B cell (primary cell): ENCODE data around the gene TTLL10. TPM values are rescaled to one million over a fixed set of nuclear protein-coding genes. Genes with fewer than 3 reads are reported as not detected.

Experiments
- ATAC-seq: fragments of 200-7000 bp; cut with Tn5 transposase; one replicate; pipeline ENCODE4 v1.10.0; 2021; ENCODE audit warnings: low read depth, mild to moderate bottlenecking, moderate number of reproducible peaks, moderate library complexity
- CTCF ChIA-PET: fragments of 350-600 bp; sonication (Branson Sonifier 250); formaldehyde crosslinking; loops from one replicate; lab custom pipeline; 2021; ENCODE audit warnings: antibody characterized with exemption, inconsistent platforms; lab: Charles Lee
- POLR2A ChIA-PET: fragments of 350-600 bp; sonication (Branson Sonifier 250); formaldehyde crosslinking; loops from one replicate; lab custom pipeline; 2021; ENCODE audit warnings: antibody characterized with exemption; lab: Charles Lee
- DNase-seq: peaks from one replicate; pipeline ENCODE4 v3.0.0; 2013
- H2AFZ ChIP-seq: 2 replicates; pipeline ENCODE4 v1.6.1; 2012; ENCODE audit warnings: mild to moderate bottlenecking, low read depth, low read length; ENCODE audit not compliant: insufficient read depth, poor library complexity, severe bottlenecking
- H3K27ac ChIP-seq, 2 donors: 1 replicate in 1 of 2; 2 replicates in 1 of 2; pipeline ENCODE4 v1.5.1; 2012 to 2013; ENCODE audit warnings: low read length in 2 of 2, mild to moderate bottlenecking in 2 of 2, moderate library complexity in 1 of 2
- H3K27me3 ChIP-seq, 4 experiments: fragments of 200-600 bp in 1 of 4; sonication (generic) in 1 of 4; replicated peaks in 1 of 4; 1 replicate in 2 of 4; 2 replicates in 2 of 4; pipeline versions ENCODE4 v1.6.1 to v1.7.0; 2013 to 2016; ENCODE audit warnings: low read length in 3 of 4, mild to moderate bottlenecking in 2 of 4, mixed read lengths in 1 of 4, moderate library complexity in 1 of 4; ENCODE audit not compliant: insufficient read depth in 4 of 4, control insufficient read depth in 3 of 4; ENCODE audit errors: control extremely low read depth in 1 of 4
- H3K36me3 ChIP-seq, 2 experiments: replicated peaks in 1 of 2; 1 replicate in 1 of 2; 2 replicates in 1 of 2; pipeline versions ENCODE4 v1.6.1 to v1.7.1; 2013; ENCODE audit warnings: low read length in 1 of 2; ENCODE audit not compliant: insufficient read depth in 2 of 2, control insufficient read depth in 1 of 2; ENCODE audit errors: control extremely low read depth in 1 of 2, extremely low read depth in 1 of 2
- H3K4me1 ChIP-seq, 2 donors: fragments of 200-600 bp in 1 of 2; sonication (generic) in 1 of 2; 1 replicate in 1 of 2; 2 replicates in 1 of 2; pipeline versions ENCODE4 v1.5.1 to v1.6.1; 2013 to 2017; ENCODE audit warnings: low read length in 2 of 2; ENCODE audit not compliant: control insufficient read depth in 2 of 2, insufficient read depth in 2 of 2
- H3K4me2 ChIP-seq: replicated peaks from 2 replicates; pipeline ENCODE3; 2012; ENCODE audit warnings: mild to moderate bottlenecking, low read depth, low read length; ENCODE audit not compliant: poor library complexity, severe bottlenecking
- H3K4me3 ChIP-seq, 5 experiments: fragments of 200-600 bp in 1 of 5; sonication (generic) in 1 of 5; 1 replicate in 3 of 5; 2 replicates in 2 of 5; pipeline versions ENCODE4 v1.5.1 to v1.7.0; 2011 to 2016; ENCODE audit warnings: low read length in 4 of 5, mild to moderate bottlenecking in 4 of 5, low read depth in 2 of 5, control low read depth in 1 of 5, moderate library complexity in 1 of 5; ENCODE audit not compliant: insufficient read depth in 1 of 5; ENCODE audit errors: control extremely low read depth in 1 of 5, extremely low read depth in 1 of 5
- H3K79me2 ChIP-seq: fragments of 200-600 bp; sonication (generic); one replicate; pipeline ENCODE4 v1.6.0; 2016; ENCODE audit warnings: low read length; ENCODE audit not compliant: control insufficient read depth, insufficient read depth
- H3K9ac ChIP-seq: fragments of 200-600 bp; sonication (generic); 2 replicates; pipeline ENCODE4 v1.6.1; 2017; ENCODE audit warnings: mild to moderate bottlenecking, low read length, moderate library complexity
- H3K9me3 ChIP-seq, 3 donors: one replicate each; pipeline versions ENCODE4 v1.6.1 to v1.7.1; 2013; ENCODE audit warnings: low read length in 2 of 3; ENCODE audit not compliant: control insufficient read depth in 2 of 3, insufficient read depth in 1 of 3; ENCODE audit errors: control extremely low read depth in 1 of 3
- H4K20me1 ChIP-seq: 2 replicates; pipeline ENCODE4 v1.6.0; 2012; ENCODE audit warnings: mild to moderate bottlenecking, low read length; ENCODE audit not compliant: insufficient read depth, control insufficient read depth, poor library complexity, severe bottlenecking
- H3K27ac Mint-ChIP-seq: one replicate; pipeline ENCODE4 v1.8.0; 2021; ENCODE audit warnings: mixed read lengths
- H3K27me3 Mint-ChIP-seq: one replicate; pipeline ENCODE4 v1.8.0; 2021; ENCODE audit warnings: mixed read lengths
- H3K4me1 Mint-ChIP-seq: one replicate; pipeline ENCODE4 v1.8.0; 2021; ENCODE audit warnings: mixed read lengths
- H3K4me3 Mint-ChIP-seq: one replicate; pipeline ENCODE4 v1.8.0; 2021; ENCODE audit warnings: mixed read lengths
- H3K9me3 Mint-ChIP-seq: one replicate; pipeline ENCODE4 v1.8.0; 2022; ENCODE audit warnings: mixed read lengths; ENCODE audit not compliant: insufficient read depth
- EZH2 ChIP-seq: IDR thresholded peaks from 2 replicates; pipeline ENCODE4 v1.6.1; 2012; ENCODE audit warnings: borderline replicate concordance, low read depth, mild to moderate bottlenecking, moderate library complexity, low read length; ENCODE audit not compliant: insufficient read depth, poor library complexity, severe bottlenecking
- WGBS: methylation state at CpG from one replicate; pipeline ENCODE4 v1.1.5; 2013; ENCODE audit warnings: missing lambda C conversion rate; ENCODE audit not compliant: insufficient coverage; 5-methylcytosine and 5-hydroxymethylcytosine counted together
- intact Hi-C: fragments of 100-400 bp; cut with micrococcal nuclease; formaldehyde crosslinking; loops from one replicate; pipeline ENCODE4 v1.10.0; 2022
- polyA plus RNA-seq: library from polyadenylated mRNA; depleted of rRNA; stranded (reverse); fragments of >200 nt; gene quantifications from 2 replicates; pipeline ENCODE4 v1.2.3, GENCODE V29; 2012
- total RNA-seq, 2 donors: library from RNA; stranded (reverse); fragments of 120-200 nt in 1 of 2; gene quantifications; 1 replicate in 1 of 2; 2 replicates in 1 of 2; pipeline versions ENCODE4 v1.2.3 to v1.2.4, GENCODE V29; 2013 to 2022
- TF ChIP-seq, protein P1 (sequence below): fragments of 200-600 bp; IDR thresholded peaks from one replicate; pipeline ENCODE4 v1.8.0; 2022; ENCODE audit warnings: antibody characterized with exemption, mild to moderate bottlenecking

TTLL10 gene
- total and polyA plus RNA-seq, 2 donors (not counting 1 experiment from before 2014, with no cell fraction given) = 0.37 to 0.45 TPM

DNA sequence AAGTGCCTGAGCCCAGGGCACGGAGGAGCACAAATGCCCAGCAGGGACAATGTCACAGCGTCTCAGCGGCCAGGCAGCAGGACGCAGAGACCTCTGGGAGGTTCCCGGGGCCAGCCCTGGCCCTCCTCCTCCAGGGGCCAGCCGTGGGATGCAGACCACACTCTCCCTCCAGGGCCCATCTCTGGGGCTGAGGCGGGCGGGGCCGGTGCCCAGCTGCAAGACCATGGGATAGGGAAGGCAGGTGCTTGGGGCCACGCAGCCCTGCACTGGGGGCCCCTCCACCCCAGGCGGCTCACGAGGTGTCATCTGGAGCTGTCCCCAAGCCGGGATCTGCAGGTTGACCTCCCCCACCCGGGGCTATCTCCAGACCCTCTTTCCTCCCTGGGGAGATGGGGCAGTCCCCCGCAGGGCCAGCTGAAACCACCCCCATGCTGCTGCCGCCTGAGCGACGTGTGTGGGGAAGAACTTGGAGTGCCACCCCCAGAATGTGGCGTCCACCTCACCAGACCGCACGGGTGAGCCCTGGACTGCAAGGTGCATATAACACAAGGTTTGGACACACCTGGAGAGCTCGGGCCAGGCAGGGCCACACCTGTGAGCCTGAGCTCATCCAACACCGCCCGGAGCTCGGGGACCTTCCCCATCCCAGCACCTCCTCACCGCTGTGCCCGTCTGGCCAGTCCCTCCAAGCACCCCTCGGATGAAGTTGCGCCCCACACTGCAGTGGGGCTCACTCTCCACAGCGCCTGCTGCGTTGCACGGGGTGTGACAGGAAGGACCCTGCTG lies 4.1 kb upstream of the TTLL10 start:
- Histone ChIP-seq H3K4me2 (peak overlapping the region; percentile 77), H3K9ac (no peak overlapping the region), H4K20me1 (no peaks in the 10 kb centered on the region), H2AFZ (no peak overlapping the region), H3K79me2 (no peaks in the 10 kb centered on the region), H3K27me3 (peaks cover 0 to 24% (median 4%) of the 10 kb centered on the region in 4 experiments), H3K4me3 (no peak overlapping the region), H3K4me1 (peaks cover 51 to 59% of the 10 kb centered on the region in 2 donors), H3K9me3 (peaks cover 0 to 6% (median 0%) of the 10 kb centered on the region in 3 donors), H3K36me3 (no peaks in the 10 kb centered on the region), H3K27ac (no peak overlapping the region)
- H3K27ac Mint-ChIP-seq = no peak overlapping the region
- H3K9me3 Mint-ChIP-seq = no peaks in the 10 kb centered on the region
- intact Hi-C loops = loop anchor here (5.0 kb wide), 1 partner anchor 47 kb away; no protein-coding TSS in a partner anchor
- no peak for ATAC-seq
- no peak for DNase-seq
- no peaks in the 10 kb centered on the region for H3K27me3 Mint-ChIP-seq
- TF ChIP-seq, protein P1, sequence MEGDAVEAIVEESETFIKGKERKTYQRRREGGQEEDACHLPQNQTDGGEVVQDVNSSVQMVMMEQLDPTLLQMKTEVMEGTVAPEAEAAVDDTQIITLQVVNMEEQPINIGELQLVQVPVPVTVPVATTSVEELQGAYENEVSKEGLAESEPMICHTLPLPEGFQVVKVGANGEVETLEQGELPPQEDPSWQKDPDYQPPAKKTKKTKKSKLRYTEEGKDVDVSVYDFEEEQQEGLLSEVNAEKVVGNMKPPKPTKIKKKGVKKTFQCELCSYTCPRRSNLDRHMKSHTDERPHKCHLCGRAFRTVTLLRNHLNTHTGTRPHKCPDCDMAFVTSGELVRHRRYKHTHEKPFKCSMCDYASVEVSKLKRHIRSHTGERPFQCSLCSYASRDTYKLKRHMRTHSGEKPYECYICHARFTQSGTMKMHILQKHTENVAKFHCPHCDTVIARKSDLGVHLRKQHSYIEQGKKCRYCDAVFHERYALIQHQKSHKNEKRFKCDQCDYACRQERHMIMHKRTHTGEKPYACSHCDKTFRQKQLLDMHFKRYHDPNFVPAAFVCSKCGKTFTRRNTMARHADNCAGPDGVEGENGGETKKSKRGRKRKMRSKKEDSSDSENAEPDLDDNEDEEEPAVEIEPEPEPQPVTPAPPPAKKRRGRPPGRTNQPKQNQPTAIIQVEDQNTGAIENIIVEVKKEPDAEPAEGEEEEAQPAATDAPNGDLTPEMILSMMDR = no peak
- TF ChIP-seq EZH2 = no peak
- POLR2A ChIA-PET = interaction anchor here (0.6 to 2.3 kb wide), 4 partner anchors 12 to 41 kb away, joined by 3 to 14 read pairs (median 4); no protein-coding TSS in a partner anchor
- 60% methylated on average over 28 of the region's 32 CpGs for WGBS
- H3K4me1 Mint-ChIP-seq = peaks cover 39% of the 10 kb centered on the region
- H3K4me3 Mint-ChIP-seq = peak overlapping the region; percentile 63
- CTCF ChIA-PET = interaction anchor here (1.2 to 1.8 kb wide), 4 partner anchors 10 to 48 kb away, joined by 3 to 5 read pairs (median 3); no protein-coding TSS in a partner anchor
